ENCODE data around the gene SPG11.
"Not testable (repeated sequence)": the region's sequence is repeated elsewhere in the genome, so short reads cannot be mapped to it uniquely, and the experiment has no call there.

Gene SPG11, protein sequence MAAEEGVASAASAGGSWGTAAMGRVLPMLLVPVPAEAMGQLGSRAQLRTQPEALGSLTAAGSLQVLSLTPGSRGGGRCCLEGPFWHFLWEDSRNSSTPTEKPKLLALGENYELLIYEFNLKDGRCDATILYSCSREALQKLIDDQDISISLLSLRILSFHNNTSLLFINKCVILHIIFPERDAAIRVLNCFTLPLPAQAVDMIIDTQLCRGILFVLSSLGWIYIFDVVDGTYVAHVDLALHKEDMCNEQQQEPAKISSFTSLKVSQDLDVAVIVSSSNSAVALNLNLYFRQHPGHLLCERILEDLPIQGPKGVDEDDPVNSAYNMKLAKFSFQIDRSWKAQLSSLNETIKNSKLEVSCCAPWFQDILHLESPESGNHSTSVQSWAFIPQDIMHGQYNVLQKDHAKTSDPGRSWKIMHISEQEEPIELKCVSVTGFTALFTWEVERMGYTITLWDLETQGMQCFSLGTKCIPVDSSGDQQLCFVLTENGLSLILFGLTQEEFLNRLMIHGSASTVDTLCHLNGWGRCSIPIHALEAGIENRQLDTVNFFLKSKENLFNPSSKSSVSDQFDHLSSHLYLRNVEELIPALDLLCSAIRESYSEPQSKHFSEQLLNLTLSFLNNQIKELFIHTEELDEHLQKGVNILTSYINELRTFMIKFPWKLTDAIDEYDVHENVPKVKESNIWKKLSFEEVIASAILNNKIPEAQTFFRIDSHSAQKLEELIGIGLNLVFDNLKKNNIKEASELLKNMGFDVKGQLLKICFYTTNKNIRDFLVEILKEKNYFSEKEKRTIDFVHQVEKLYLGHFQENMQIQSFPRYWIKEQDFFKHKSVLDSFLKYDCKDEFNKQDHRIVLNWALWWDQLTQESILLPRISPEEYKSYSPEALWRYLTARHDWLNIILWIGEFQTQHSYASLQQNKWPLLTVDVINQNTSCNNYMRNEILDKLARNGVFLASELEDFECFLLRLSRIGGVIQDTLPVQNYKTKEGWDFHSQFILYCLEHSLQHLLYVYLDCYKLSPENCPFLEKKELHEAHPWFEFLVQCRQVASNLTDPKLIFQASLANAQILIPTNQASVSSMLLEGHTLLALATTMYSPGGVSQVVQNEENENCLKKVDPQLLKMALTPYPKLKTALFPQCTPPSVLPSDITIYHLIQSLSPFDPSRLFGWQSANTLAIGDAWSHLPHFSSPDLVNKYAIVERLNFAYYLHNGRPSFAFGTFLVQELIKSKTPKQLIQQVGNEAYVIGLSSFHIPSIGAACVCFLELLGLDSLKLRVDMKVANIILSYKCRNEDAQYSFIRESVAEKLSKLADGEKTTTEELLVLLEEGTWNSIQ (N-terminal part only)

DNA sequence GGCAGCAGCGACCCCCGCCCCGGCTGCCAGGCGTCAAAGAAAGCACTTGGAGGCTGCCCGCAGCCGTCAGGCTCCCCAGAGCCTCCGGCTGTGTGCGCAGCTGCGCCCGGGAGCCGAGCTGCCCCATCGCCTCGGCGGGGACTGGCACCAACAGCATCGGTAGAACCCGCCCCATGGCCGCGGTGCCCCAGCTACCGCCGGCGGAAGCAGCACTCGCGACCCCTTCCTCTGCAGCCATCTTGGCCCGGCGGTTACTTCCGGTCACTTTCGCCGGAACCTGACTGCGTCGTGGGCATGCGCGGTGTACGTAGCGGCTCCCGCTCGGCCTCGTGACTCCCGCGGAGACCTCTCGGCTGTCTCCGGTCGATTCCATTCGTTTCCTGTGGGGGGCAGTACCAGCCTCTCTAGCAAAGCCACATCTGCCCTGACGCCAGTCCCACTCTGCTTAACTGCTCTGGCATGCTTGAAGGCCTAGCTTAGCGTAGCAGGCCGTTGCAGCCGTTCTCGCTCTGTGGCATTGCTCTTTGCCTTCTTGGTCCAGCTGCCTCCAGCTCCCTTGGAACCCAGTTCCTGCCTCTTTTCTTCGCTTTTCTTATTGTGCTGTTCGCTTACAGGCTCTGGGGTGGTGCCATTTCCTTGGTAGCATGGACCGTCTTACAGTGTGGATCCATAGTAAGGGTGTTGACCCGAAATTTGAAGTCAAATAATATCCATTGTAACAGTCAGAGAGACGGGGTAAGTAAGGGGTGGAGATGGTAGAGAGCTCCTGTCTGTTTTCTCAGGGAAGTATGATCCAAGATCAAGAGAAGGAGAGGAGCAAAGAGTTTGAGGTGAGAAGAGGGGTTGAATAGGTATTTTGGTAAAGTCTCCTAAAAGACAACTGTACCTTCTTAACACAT is at the start of gene SPG11:
Gene SPG11, minus strand, starts transcription at position 253 of the 899 bp plus-strand sequence. Its CDS starts 15 bp downstream, at position 238.
- DNase-seq, result peak; percentile 85

DNA sequence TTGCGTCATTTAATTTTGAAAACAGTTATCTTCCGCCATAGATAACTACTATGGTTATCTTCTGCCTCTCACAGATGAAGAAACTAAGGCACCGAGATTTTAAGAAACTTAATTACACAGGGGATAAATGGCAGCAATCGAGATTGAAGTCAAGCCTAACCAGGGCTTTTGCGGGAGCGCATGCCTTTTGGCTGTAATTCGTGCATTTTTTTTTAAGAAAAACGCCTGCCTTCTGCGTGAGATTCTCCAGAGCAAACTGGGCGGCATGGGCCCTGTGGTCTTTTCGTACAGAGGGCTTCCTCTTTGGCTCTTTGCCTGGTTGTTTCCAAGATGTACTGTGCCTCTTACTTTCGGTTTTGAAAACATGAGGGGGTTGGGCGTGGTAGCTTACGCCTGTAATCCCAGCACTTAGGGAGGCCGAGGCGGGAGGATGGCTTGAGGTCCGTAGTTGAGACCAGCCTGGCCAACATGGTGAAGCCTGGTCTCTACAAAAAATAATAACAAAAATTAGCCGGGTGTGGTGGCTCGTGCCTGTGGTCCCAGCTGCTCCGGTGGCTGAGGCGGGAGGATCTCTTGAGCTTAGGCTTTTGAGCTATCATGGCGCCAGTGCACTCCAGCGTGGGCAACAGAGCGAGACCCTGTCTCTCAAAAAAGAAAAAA is 49.0 kb upstream of the SPG11 start:
- DNase-seq, result peak; percentile 72

DNA sequence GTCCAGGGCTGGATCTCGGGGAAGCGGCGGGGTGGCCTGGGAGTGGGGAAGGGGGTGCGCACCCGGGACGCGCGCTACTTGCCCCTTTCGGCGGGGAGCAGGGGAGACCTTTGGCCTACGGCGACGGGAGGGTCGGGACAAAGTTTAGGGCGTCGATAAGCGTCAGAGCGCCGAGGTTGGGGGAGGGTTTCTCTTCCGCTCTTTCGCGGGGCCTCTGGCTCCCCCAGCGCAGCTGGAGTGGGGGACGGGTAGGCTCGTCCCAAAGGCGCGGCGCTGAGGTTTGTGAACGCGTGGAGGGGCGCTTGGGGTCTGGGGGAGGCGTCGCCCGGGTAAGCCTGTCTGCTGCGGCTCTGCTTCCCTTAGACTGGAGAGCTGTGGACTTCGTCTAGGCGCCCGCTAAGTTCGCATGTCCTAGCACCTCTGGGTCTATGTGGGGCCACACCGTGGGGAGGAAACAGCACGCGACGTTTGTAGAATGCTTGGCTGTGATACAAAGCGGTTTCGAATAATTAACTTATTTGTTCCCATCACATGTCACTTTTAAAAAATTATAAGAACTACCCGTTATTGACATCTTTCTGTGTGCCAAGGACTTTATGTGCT is 48.4 kb upstream of the SPG11 start:
- DNase-seq, result no peak

DNA sequence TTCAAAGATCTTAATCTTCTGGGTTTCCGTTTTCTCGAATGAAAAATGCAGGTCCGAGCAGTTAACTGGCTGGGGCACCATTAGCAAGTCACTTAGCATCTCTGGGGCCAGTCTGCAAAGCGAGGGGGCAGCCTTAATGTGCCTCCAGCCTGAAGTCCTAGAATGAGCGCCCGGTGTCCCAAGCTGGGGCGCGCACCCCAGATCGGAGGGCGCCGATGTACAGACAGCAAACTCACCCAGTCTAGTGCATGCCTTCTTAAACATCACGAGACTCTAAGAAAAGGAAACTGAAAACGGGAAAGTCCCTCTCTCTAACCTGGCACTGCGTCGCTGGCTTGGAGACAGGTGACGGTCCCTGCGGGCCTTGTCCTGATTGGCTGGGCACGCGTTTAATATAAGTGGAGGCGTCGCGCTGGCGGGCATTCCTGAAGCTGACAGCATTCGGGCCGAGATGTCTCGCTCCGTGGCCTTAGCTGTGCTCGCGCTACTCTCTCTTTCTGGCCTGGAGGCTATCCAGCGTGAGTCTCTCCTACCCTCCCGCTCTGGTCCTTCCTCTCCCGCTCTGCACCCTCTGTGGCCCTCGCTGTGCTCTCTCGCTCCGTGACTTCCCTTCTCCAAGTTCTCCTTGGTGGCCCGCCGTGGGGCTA is 47.8 kb upstream of the SPG11 start, which contains the start of the genes B2M and PATL2:
Gene B2M, plus strand, starts transcription at position 422 of the 647 bp plus-strand sequence. Its CDS starts 30 bp downstream, at position 452.
Gene PATL2, minus strand, starts transcription at position 228 of the 647 bp plus-strand sequence. CDS start 34,833 bp downstream, outside the sequence.
- peak; percentile 67 for DNase-seq

DNA sequence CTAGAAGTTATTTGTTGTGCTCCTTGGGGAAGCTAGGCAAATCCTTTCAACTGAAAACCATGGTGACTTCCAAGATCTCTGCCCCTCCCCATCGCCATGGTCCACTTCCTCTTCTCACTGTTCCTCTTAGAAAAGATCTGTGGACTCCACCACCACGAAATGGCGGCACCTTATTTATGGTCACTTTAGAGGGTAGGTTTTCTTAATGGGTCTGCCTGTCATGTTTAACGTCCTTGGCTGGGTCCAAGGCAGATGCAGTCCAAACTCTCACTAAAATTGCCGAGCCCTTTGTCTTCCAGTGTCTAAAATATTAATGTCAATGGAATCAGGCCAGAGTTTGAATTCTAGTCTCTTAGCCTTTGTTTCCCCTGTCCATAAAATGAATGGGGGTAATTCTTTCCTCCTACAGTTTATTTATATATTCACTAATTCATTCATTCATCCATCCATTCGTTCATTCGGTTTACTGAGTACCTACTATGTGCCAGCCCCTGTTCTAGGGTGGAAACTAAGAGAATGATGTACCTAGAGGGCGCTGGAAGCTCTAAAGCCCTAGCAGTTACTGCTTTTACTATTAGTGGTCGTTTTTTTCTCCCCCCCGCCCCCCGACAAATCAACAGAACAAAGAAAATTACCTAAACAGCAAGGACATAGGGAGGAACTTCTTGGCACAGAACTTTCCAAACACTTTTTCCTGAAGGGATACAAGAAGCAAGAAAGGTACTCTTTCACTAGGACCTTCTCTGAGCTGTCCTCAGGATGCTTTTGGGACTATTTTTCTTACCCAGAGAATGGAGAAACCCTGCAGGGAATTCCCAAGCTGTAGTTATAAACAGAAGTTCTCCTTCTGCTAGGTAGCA is 47.0 kb upstream of the SPG11 start:
- DNase-seq, result no peak

DNA sequence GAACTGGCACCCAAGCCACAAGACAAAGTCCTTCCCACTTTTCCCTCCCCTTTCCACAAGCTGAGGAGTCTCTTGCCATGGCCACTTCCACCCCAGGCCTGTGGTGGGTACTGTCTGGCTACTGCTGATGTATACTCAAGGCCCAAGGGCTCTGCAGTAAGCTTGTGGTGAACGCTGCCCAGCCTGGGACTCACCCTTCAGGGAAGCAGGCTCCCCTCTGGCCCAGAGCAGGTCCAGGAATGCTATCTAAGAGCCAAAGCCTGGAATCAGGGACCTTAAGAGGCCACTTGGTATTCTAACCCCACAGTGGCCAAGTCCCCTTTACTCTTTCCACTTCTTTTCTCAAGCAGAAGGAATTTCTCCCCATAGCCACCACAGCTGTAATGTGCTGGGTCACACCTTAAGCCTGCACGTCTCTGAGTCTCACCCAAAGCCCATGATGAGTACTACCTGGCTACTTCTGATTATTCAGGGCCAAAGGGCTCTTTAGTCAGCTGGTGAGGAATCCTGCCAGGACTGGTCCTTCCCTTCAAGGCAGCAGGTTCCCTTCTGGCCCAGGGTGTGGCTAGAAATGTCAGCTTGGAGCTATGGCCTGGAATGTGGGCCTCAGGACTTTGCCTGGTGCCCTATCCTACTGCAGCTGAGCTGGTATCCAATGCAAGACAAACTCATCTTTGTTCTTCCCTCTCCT is 43.6 kb upstream of the SPG11 start:
- no peak for DNase-seq

DNA sequence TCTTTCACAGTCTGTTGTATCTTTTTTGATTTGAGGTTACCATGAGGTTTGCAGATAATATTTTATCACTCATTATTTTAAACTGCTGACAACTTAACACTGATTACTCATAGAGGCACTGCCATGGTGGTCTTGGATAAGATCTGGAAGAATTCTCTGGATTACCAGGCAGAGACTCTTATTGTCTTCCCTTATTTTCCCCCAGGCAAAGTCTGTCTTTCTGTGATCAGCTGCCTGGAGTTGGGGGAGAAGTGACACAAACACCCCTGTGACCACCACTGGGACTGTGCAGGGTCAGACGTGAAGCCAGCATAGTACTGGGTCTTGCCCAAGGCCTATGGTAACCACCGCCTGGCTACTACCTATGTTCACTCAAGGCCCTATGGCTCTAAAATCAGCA is 42.9 kb upstream of the SPG11 start:
- DNase-seq, result no peak

DNA sequence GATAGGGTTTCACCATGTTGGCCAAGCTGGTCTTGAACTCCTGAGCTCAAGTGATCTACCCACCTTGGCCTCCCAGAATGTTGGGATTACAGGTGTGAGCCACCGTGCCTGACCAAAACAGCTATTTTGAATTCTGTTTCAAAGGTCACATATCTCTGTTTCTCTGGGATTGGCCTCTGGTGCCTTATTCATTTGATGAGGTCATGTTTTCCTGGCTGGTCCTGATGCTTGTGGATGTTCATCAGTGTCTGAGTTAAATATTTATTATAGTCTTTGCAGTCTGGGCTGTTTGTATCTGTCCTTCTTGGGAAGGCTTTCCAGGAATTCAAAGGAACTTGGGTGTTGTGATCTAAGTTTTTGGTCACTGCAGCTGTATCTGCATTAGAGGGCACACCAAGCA is 42.5 kb upstream of the SPG11 start:
- no peak for DNase-seq

DNA sequence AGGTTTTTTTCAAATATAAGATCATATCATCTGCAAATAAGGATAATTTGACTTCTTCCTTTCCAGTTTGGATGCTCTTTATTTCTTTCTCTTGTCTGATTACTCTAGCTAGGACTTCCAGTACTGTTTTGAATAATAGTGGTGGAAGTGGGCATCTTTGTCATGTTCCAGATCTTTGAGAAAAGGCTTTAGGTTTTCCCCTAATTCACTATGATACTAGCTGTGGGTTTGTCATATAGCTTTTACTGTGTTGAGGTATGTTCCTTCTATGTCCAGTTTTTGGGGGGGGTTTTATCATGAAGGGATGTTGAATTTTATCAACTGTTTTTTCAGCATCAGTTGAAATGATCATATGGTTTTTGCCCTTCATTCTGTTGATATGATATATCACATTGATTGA is 37.2 kb upstream of the SPG11 start:
- not testable (repeated sequence) for DNase-seq

DNA sequence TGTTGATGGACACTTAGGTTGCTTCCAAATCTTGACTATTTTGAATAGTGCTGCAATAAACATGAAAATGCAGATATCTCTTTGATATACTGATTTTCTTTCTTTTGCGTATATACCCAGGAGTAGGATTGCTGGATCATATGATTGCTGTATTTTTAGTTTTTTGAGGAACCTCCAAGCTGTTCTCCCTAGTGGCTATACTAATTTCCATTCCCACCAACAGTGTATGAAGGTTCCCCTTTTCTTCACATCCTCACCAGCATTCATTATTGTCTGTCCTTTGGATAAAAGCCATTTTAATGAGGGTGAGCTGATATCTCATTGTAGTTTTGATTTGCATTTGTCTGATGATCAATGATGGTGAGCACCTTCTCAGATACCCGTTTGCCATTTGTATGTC is 35.2 kb upstream of the SPG11 start:
- DNase-seq, result no peak

DNA sequence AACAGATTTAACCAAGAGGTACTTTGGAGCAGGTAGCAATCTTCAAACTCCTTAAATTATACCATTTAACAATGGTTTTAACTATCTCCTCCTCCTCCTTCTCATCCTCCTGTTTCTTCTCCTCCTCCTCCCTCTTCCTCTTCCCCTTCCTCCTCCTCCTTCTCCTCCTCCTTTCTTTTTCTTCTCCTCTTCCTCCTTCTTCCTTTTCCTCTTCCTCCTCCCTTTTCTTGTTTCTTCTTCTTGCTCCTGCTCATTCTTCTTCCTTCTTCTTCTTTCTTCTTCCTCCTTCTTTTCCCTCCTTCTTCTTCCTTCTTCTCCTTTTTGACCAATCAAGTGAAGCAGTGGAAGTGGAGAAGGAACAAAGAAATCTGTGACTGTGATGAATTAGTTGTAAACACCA is 33.6 kb upstream of the SPG11 start:
- no peak for DNase-seq

DNA sequence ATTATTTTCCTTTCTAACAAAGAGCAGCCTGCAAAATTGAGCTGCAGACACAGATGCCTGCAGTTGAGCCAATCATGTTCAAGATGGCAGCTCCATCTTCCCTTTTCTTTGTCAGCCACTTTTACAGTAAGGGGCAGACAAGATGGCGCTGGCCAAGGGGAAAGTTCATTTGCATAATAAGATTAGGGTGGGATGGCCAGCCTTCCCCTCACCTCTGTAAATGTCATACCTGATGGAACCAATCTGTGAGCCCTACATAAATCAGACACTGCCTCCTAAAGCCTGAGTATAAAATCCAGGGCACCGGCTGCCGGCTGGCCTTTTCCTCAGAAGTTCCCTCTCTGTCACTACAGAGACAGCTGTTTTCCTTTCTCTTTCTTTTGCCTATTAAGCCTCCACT is 31.8 kb upstream of the SPG11 start:
- no peak for DNase-seq

DNA sequence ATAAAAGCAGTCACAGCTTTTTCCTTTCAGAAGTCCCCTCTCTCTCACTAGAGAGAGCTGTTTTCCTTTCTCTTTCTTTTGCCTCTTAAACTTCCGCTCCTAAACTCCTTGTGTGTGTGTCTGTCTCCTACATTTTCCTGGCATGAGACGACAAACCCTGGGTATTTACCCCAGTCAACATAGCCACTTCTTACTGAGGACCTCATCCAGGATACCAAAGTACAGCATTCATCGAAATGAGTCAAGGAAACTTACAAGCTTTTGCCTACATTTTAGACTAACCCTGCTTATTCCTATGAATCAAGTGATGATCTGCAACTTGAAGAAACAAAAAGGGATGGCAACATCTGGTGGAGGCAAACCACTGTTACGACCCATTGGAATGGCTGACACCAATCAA is 31.0 kb upstream of the SPG11 start:
- no peak for DNase-seq

DNA sequence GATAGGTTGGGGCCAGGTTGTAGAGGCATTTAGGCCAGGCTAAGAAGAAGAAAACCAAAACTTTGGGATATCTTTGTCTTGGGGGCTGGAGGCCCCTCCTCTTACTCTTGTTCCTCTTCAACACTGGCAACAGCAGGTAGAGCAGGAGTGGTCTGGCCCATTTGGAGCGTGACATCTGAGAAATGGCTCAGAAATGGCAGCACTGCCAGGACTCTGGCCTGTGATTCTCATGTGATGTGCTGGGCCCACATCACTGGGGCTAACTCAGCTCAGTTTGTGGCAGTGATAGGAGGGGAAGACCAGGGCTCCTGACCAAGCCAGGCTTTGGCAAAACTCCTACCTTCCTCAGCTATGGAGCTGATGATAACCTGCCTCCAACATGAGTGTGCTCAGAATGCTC is 29.2 kb upstream of the SPG11 start:
- no peak for DNase-seq

DNA sequence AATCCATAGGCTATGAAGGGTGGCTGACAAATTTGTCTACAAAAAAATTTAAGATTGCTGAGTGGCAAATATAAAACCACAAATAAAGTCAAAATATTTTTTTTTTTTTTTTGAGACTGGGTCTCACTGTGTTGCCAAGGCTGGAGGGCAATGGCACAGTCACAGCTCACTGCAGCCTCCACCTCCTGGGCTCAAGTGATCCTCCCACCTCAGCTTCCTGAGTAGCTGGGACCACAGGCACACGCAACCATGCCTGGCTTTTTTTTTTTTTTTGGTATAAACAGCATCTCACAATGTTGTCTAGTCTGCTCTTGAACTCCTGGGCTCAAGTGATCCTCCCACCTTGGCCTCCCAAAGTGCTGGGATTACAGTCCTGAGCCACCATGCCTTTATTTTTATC is 26.8 kb upstream of the SPG11 start:
- not testable (repeated sequence) for DNase-seq

DNA sequence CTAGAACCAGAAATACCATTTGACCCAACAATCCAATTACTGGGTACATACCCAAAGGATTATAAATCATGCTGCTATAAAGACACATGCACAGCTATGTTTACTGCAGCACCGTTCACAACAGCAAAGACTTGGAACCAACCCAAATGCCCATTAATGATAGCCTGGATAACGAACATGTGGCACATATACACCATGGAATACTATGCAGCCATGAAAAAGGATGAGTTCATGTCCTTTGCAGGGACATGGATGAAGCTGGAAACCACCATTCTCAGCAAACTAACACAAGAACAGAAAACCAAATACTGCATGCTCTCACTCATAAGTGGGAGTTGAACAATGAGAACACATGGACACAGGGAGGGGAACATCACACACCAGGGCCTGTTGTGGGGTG is 25.9 kb upstream of the SPG11 start:
- DNase-seq, result not testable (repeated sequence)

DNA sequence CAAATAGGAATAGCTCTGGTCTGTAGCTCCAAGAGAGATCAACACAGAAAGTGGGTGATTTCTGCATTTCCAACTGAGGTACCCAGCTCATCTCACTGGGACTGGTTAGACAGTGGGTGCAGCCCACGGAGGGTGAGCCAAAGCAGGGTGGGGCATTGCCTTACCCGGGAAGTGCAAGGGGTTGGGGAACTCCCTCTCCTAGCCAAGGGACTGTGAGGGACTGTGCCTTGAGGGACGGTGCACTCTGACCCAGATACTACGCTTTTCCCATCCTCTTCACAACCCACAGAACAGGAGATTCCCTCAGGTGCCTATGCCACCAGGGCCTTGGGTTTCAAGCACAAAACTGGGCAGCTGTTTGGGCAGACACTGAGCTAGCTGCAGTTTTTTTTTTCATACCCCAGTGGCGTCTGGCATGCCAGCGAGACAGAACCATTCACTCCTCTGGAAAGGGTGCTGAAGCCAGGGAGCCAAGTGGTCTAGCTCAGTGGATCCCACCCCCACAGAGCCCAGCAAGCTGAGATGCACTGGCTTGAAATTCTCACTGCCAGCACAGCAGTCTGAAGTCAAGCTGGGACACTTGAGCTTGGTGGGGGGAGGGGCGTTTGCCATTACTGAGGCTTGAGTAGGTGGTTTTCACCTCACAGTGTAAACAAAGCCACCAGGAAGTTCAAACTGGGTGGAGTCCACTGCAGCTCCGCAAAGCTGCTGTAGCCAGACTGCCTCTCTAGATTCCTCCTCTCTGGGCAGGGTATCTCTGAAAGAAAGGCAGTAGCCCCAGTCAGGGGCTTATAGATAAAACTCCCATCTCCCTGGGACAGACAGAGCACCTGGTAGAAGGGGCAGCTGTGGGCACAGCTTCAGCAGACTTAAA is 19.6 kb upstream of the SPG11 start:
- peak; percentile 49 for DNase-seq

Data from NCI-H2029 (cell line).